ENCODE measurements around the gene RELA. TPM values are rescaled to one million over a fixed set of nuclear protein-coding genes. Genes with fewer than 3 reads are reported as not detected.
A peak's percentile ranks its signal among the peaks of the same experiment; 100 is the strongest.
"Not testable (repeated sequence)": the region's sequence is repeated elsewhere in the genome, so short reads cannot be mapped to it uniquely, and the experiment has no call there.

RELA gene
- total RNA-seq: 10 to 100 TPM; 37.8 to 72.7 (median 46.8) TPM

- DNase-seq (ENCODE audit: low spot score): peak; percentile 90
- no peak for TF ChIP-seq CTCF (IDR thresholded peaks at IDR 0.05)
- ATAC-seq (ENCODE audit: low FRiP score): peak; percentile 92
Measured at GRCh38 chr11:65662799-65663638, at the start of gene RELA. TSS of gene RELA (minus strand) at chr11:65662916. CDS start at chr11:65662832, 84 bp downstream.

DNA sequence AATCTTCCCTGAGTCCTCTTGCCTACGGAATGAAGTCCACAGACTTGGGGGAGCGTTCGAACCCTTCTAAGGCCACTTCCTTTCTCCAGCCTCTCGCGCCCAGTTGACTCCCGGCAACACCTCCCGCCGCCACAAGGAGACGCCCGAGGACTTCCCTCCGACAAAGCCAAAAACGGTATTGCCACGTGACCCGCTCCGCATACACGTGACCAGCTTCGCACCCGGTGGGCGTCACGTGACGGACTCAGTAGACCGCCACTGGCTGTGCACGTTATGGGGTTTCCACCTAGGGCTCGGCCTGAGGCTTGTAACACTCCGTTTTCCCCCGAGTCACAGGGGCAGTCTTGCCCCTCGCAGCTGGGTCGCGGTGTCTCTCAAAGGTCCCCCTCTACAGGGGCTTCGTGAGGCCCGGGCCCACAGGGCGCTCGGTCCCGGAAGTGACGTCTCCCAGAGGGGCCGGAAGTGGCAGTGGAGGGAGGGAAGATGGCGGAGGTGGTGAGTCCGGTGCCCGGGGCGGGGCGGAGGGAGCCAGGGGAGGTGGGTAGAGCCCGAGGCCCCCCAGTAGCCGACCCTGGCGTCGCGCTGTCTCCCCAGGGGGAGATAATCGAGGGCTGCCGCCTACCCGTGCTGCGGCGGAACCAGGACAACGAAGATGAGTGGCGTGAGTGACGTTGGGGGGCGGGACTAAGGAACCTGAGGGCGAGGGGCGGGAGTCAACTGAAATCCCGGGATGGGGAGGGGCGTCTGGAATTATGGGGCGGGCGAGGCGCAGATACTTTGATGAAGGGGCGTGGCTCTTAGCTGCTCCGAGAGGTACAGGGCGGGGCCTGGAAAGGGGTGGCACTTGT lies 49.3 kb upstream of the RELA start, which contains the start of gene KAT5:
KAT5 (plus strand) TSS at position 468 of the 848 bp plus-strand sequence; CDS start at position 484, 16 bp downstream.
- ATAC-seq (ENCODE audit: low FRiP score): peak; percentile 95
- peak; percentile 99 for DNase-seq (ENCODE audit: low spot score)
- TF ChIP-seq CTCF (IDR thresholded peaks at IDR 0.05): peak in 2 of 3 donors; percentile 92 to 99

DNA sequence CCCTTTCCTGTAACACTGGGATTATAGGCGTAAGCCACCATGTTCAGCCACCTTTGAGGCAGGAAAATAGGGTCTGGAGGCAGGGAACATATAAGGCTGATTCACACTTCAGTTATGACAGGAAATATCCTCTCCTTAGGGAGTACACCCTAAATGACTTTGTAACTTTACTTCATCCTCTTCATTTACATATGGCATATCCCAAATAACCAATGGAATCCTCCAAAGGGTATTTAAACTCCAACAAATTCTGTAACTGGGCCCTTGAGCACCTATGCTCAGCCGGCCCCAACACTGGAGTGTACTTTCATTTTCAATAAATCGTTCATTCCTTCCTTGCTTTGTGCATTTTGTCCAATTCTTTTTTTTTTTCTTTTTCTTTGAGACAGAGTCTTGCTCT lies 47.7 kb upstream of the RELA start:
- ATAC-seq (ENCODE audit: low FRiP score): no peak
- no peak for DNase-seq (ENCODE audit: low spot score)
- TF ChIP-seq CTCF (IDR thresholded peaks at IDR 0.05): no peak

DNA sequence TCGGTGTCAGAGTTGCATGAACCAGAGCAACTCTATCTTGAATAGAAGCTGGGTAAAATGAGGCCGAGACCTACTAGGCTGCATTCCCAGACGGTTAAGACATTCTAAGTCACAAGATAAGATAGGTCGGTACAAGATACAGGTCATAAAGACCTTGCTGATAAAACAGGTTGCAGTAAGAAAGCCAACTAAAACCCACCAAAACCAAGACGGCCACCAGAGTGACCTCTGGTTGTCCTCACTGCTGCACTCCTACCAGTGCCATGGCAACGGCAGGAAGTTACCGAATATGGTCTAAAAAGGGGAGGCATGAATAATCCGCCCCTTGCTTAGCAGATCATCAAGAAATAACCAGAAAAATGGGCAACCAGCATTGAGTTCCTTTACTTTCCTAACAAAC lies 46.9 kb upstream of the RELA start:
- ATAC-seq (ENCODE audit: low FRiP score) (no peak), DNase-seq (ENCODE audit: low spot score) (no peak)
- no peak for TF ChIP-seq CTCF (IDR thresholded peaks at IDR 0.05)

GRCh38 chr11:65708451-65708850 lies 45.7 kb upstream of the RELA start:
- DNase-seq (ENCODE audit: low spot score) (no peak), ATAC-seq (ENCODE audit: low FRiP score) (no peak)
- TF ChIP-seq CTCF (IDR thresholded peaks at IDR 0.05): no peak

DNA sequence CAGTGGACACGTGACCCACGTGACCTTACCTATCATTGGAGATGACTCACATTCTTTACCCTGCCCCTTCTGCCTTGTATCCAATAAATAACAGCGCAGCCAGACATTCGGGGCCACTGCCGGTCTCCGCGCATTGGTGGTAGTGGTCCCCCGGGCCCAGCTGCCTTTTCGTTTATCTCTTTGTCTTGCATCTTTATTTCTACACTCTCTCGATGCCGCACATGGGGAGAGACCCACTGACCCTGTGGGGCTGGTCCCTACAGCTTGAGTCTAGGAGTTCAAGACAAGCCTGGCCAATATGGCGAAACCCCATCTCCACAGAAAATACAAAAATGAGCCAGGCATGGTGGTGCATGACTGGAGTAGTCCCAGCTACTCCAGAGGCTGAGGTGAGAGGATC lies 44.3 kb upstream of the RELA start:
- not testable (repeated sequence) for DNase-seq (ENCODE audit: low spot score); ATAC-seq (ENCODE audit: low FRiP score)

DNA sequence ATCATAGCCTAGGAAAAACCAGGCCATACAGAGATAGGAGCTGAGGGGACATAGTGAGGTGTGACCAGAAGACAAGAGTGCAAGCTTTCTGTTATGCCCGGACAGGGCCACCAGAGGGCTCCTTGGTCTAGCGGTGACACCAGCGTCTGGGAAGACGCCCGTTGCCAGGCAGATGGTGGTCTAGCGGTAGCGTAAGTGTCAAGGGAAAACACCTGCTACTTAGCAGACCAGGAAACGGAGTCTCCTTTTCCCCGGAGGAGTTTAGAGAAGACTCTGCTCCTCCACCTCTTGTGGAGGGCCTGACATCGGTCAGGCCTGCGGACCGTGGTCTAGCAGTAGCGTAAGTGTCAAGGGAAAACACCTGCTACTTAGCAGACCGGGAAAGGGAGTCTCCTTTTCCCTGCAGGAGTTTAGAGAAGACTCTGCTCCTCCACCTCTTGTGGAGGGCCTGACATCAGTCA lies 43.6 kb upstream of the RELA start:
- not testable (repeated sequence) for ATAC-seq (ENCODE audit: low FRiP score); DNase-seq (ENCODE audit: low spot score)
- peak in 1 of 3 donors; percentile 39 for TF ChIP-seq CTCF (IDR thresholded peaks at IDR 0.05)
